GM23248 (cell line): ENCODE measurements around the gene PIP4K2C. TPM values are rescaled to one million over a fixed set of nuclear protein-coding genes. Genes with fewer than 3 reads are reported as not detected.
"Not testable (repeated sequence)": the region's sequence is repeated elsewhere in the genome, so short reads cannot be mapped to it uniquely, and the experiment has no call there.

Source experiments
- DNase-seq: peaks from one replicate; pipeline ENCODE4 v3.0.0-alpha.2; 2015
- H2AFZ ChIP-seq: fragments of 200-600 bp; sonication (generic); 2 replicates; pipeline ENCODE4 v1.6.1; 2016; ENCODE audit warnings: antibody characterized with exemption
- H3F3A ChIP-seq: fragments of 200-600 bp; sonication (generic); 2 replicates; pipeline ENCODE4 v1.6.1; 2016; ENCODE audit warnings: mild to moderate bottlenecking, antibody characterized with exemption, mixed run types; ENCODE audit not compliant: insufficient read depth
- H3K27ac ChIP-seq: fragments of 200-600 bp; sonication (generic); 2 replicates; pipeline ENCODE4 v1.5.1; 2016; ENCODE audit warnings: mild to moderate bottlenecking
- H3K27me3 ChIP-seq: fragments of 200-600 bp; sonication (generic); replicated peaks from 2 replicates; pipeline ENCODE4 v1.6.1; 2016; ENCODE audit warnings: mild to moderate bottlenecking; ENCODE audit not compliant: insufficient read depth
- H3K36me3 ChIP-seq: fragments of 200-600 bp; sonication (generic); 2 replicates; pipeline ENCODE4 v1.6.1; 2016; ENCODE audit warnings: low read depth, mild to moderate bottlenecking
- H3K4me1 ChIP-seq: fragments of 200-600 bp; sonication (generic); 2 replicates; pipeline ENCODE4 v1.6.1; 2016; ENCODE audit warnings: mild to moderate bottlenecking; ENCODE audit not compliant: insufficient read depth
- H3K4me2 ChIP-seq: fragments of 200-600 bp; sonication (generic); one replicate; pipeline ENCODE4 v1.6.1; 2016; ENCODE audit warnings: mild to moderate bottlenecking; ENCODE audit not compliant: unreplicated experiment
- H3K4me3 ChIP-seq: fragments of 200-600 bp; sonication (generic); 2 replicates; pipeline ENCODE4 v1.5.1; 2016; ENCODE audit warnings: mild to moderate bottlenecking
- H3K79me2 ChIP-seq: fragments of 200-600 bp; sonication (generic); 2 replicates; pipeline ENCODE4 v1.6.1; 2016; ENCODE audit warnings: mild to moderate bottlenecking; ENCODE audit not compliant: insufficient read depth
- H3K9ac ChIP-seq: fragments of 200-600 bp; sonication (generic); 2 replicates; pipeline ENCODE4 v1.6.1; 2016; ENCODE audit warnings: mild to moderate bottlenecking
- H3K9me2 ChIP-seq: fragments of 200-600 bp; sonication (generic); 2 replicates; pipeline ENCODE4 v1.6.1; 2016; ENCODE audit warnings: mixed run types, mild to moderate bottlenecking, moderate library complexity; ENCODE audit not compliant: insufficient read depth
- H3K9me3 ChIP-seq: fragments of 200-600 bp; sonication (generic); one replicate; pipeline ENCODE4 v1.6.1; 2017; ENCODE audit warnings: low read depth
- H4K20me1 ChIP-seq: fragments of 200-600 bp; sonication (generic); 2 replicates; pipeline ENCODE4 v1.6.0; 2016; ENCODE audit not compliant: insufficient read depth
- EZH2 ChIP-seq: fragments of 200-600 bp; sonication (generic); IDR thresholded peaks from 2 replicates; pipeline ENCODE4 v1.6.1; 2018; ENCODE audit warnings: antibody characterized with exemption, mild to moderate bottlenecking; ENCODE audit not compliant: insufficient read depth, poor library complexity, severe bottlenecking
- EZH2phosphoT487 ChIP-seq: fragments of 200-600 bp; sonication (generic); IDR thresholded peaks from 2 replicates; pipeline ENCODE4 v1.6.1; 2018; ENCODE audit warnings: antibody characterized with exemption, moderate library complexity, mild to moderate bottlenecking, low read depth; ENCODE audit not compliant: insufficient read depth
- WGBS, 2 experiments: methylation state at CpG; one replicate each; pipeline ENCODE4 v1.1.6; 2015 to 2017; ENCODE audit warnings: low lambda C conversion rate in 2 of 2, low coverage in 1 of 2; ENCODE audit errors: missing lambda C conversion rate in 2 of 2; 5-methylcytosine and 5-hydroxymethylcytosine counted together
- in situ Hi-C: fragments of 300-500 bp; cut with MboI; formaldehyde crosslinking; loops from 2 replicates; pipeline ENCODE4 v1.15.0; 2020
- polyA plus RNA-seq: library from polyadenylated mRNA; unstranded; fragments of >200 nt; fragmentation: Nextera tagmentation; extraction: Ambion mirVana; gene quantifications from 2 replicates; pipeline ENCODE4 v1.2.1, GENCODE V29; 2016
- total RNA-seq: library from RNA; depleted of rRNA; stranded (reverse); fragments of >200 nt; shearing (Covaris generic); gene quantifications from 2 replicates; pipeline ENCODE4 v1.2.3, GENCODE V29; 2014

PIP4K2C gene
- total and polyA plus RNA-seq, 2 experiments from 2014 or later = 22.5 to 27.3 TPM

- Histone ChIP-seq H3K4me1 (peaks cover 19% of the 10 kb centered on the region), H4K20me1 (no peaks in the 10 kb centered on the region), H3F3A (peaks cover 6% of the 10 kb centered on the region; the same call in 1 of the 2 replicates), H3K9me3 (no peaks in the 10 kb centered on the region), H3K27ac (no peak overlapping the region), H3K9ac (no peak overlapping the region), H3K27me3 (peaks cover 4% of the 10 kb centered on the region; the same call in 1 of the 2 replicates), H3K36me3 (no peaks in the 10 kb centered on the region; the same call in 1 of the 2 replicates), H3K4me2 (no peak overlapping the region), H3K9me2 (no peaks in the 10 kb centered on the region), H3K79me2 (no peaks in the 10 kb centered on the region), H2AFZ (no peak overlapping the region), H3K4me3 (no peak overlapping the region)
- in situ Hi-C loops = no loop called here
- no peak for DNase-seq
- WGBS, 2 experiments = 80 to 83% methylated on average over 5 of the region's 5 CpGs
- TF ChIP-seq EZH2phosphoT487 (no peak), EZH2 (no peak)
These were observed 24.6 kb downstream of the PIP4K2C start for GRCh38 chr12:57615637-57616036.

GRCh38 chr12:57616383-57617101 lies 25.6 kb downstream of the PIP4K2C start:
- in situ Hi-C loops = no loop called here
- WGBS, 2 experiments = 65 to 76% methylated on average over 3 of the region's 3 CpGs
- no peak for TF ChIP-seq EZH2phosphoT487
- TF ChIP-seq EZH2 = no peak
- H3K36me3 ChIP-seq = no peaks in the 10 kb centered on the region; the same call in 1 of the 2 replicates
- DNase-seq = peak; percentile 90
- no peak overlapping the region for H2AFZ ChIP-seq
- no peaks in the 10 kb centered on the region for H3K9me2 ChIP-seq
- no peaks in the 10 kb centered on the region for H4K20me1 ChIP-seq
- H3K4me1 ChIP-seq = peaks cover 18% of the 10 kb centered on the region
- H3K27me3 ChIP-seq = peaks cover 13% of the 10 kb centered on the region
- H3K4me3 ChIP-seq = no peak overlapping the region
- H3K27ac ChIP-seq = no peak overlapping the region
- H3K4me2 ChIP-seq = no peak overlapping the region
- no peaks in the 10 kb centered on the region for H3K79me2 ChIP-seq
- H3K9me3 ChIP-seq = no peaks in the 10 kb centered on the region
- H3K9ac ChIP-seq = no peak overlapping the region
- peaks cover 6% of the 10 kb centered on the region; the same call in 1 of the 2 replicates for H3F3A ChIP-seq

GRCh38 chr12:57617942-57618341 lies 26.9 kb downstream of the PIP4K2C start:
- Histone ChIP-seq H3K9me2 (no peaks in the 10 kb centered on the region), H3K79me2 (no peaks in the 10 kb centered on the region), H3K4me3 (no peak overlapping the region), H3K27me3 (peaks cover 14% of the 10 kb centered on the region), H3K27ac (no peak overlapping the region), H3F3A (peaks cover 6% of the 10 kb centered on the region; the same call in 1 of the 2 replicates), H3K9ac (no peak overlapping the region), H4K20me1 (no peaks in the 10 kb centered on the region), H2AFZ (no peak overlapping the region), H3K4me1 (peaks cover 12% of the 10 kb centered on the region), H3K9me3 (no peaks in the 10 kb centered on the region), H3K4me2 (no peak overlapping the region), H3K36me3 (no peaks in the 10 kb centered on the region; the same call in 1 of the 2 replicates)
- 75 to 81% methylated on average over 11 of the region's 11 CpGs for WGBS, 2 experiments
- no peak for DNase-seq
- TF ChIP-seq EZH2 (no peak), EZH2phosphoT487 (no peak)
- in situ Hi-C loops = no loop called here

- H3F3A ChIP-seq, DNase-seq, H3K27ac ChIP-seq, H3K9me2 ChIP-seq, H3K79me2 ChIP-seq, H3K9me3 ChIP-seq, H3K36me3 ChIP-seq, H2AFZ ChIP-seq, H3K4me3 ChIP-seq, in situ Hi-C loops, H4K20me1 ChIP-seq, H3K4me2 ChIP-seq, H3K9ac ChIP-seq: not testable (repeated sequence)
- WGBS, 2 experiments = 90 to 91% methylated on average over 6 of the region's 6 CpGs
- Histone ChIP-seq H3K4me1 (peaks cover 12% of the 10 kb centered on the region), H3K27me3 (peaks cover 14% of the 10 kb centered on the region)
These were observed 27.4 kb downstream of the PIP4K2C start for GRCh38 chr12:57618431-57618830.
